GM12878 (cell line): ENCODE measurements around the gene RASSF8.

ENCODE experiments used
- ETV6 ChIP-seq, 2 experiments: fragments of 450-650 bp in 1 of 2; IDR thresholded peaks in 1 of 2; conservative IDR thresholded peaks in 1 of 2; 2 replicates each; pipeline ENCODE4 v1.6.1; 2014; ENCODE audit warnings: antibody characterized with exemption in 1 of 2, borderline replicate concordance in 1 of 2, low read depth in 1 of 2, mild to moderate bottlenecking in 1 of 2, moderate library complexity in 1 of 2
- MXI1 ChIP-seq: fragments of 150-350 bp; IDR thresholded peaks from 2 replicates; pipeline ENCODE4 v1.6.1; 2011; ENCODE audit warnings: low read depth, mild to moderate bottlenecking, inconsistent platforms, low read length, improper control_type of control experiment

- TF ChIP-seq ETV6 (conservative IDR thresholded peaks at IDR 0.05 in 1 of 2, IDR thresholded peaks at IDR 0.05 in 1 of 2; ENCODE audit: borderline replicate concordance in 1 of 2, low read depth in 1 of 2) (no peak), MXI1 (no peak)
Measured at GRCh38 chr12:26113181-26113654, 154.7 kb downstream of the RASSF8 start.
